ENCODE measurements around the gene GPR171.

DNA sequence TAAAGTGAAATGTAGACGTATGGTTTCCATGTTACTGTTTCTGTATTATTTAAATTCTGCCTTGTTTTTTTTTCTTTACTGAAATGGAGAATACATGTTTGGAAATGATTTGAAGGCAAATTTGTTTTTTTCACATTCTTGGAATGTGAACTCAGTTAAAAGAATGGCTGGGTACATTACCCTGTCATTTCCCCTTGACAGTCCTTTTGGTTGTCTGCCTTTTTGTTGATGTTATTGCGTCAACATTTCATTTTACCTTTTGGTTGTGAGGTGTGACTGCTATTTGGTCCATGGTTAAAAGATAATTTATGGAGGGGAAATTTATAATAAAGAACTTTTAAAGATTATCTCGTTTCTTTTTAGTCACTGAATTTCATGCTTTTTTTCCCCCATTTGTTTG, 3.2 kb upstream of the GPR171 start:
- TF ChIP-seq, protein P1, sequence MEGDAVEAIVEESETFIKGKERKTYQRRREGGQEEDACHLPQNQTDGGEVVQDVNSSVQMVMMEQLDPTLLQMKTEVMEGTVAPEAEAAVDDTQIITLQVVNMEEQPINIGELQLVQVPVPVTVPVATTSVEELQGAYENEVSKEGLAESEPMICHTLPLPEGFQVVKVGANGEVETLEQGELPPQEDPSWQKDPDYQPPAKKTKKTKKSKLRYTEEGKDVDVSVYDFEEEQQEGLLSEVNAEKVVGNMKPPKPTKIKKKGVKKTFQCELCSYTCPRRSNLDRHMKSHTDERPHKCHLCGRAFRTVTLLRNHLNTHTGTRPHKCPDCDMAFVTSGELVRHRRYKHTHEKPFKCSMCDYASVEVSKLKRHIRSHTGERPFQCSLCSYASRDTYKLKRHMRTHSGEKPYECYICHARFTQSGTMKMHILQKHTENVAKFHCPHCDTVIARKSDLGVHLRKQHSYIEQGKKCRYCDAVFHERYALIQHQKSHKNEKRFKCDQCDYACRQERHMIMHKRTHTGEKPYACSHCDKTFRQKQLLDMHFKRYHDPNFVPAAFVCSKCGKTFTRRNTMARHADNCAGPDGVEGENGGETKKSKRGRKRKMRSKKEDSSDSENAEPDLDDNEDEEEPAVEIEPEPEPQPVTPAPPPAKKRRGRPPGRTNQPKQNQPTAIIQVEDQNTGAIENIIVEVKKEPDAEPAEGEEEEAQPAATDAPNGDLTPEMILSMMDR (conservative IDR thresholded peaks at IDR 0.05; ENCODE audit: low read depth, low read length) = no peak
- TF ChIP-seq EZH2phosphoT487 (IDR thresholded peaks at IDR 0.05; ENCODE audit: borderline replicate concordance, low read length) = no peak
